OCI-LY1 (cell line): ENCODE results near the gene PRSS57.

Experiments used
- H2AFZ ChIP-seq: fragments of 200-600 bp; sonication (generic), shearing (Covaris generic); 2 replicates; pipeline ENCODE4 v1.6.0; 2014; ENCODE audit warnings: antibody characterized with exemption, mild to moderate bottlenecking, low read length
- H3F3A ChIP-seq: fragments of 200-600 bp; sonication (generic), shearing (Covaris generic); 2 replicates; pipeline ENCODE4 v1.6.0; 2014; ENCODE audit warnings: mild to moderate bottlenecking, antibody characterized with exemption, low read length, moderate library complexity; ENCODE audit not compliant: insufficient read depth
- H3K27ac ChIP-seq: fragments of 200-600 bp; sonication (generic); 2 replicates; pipeline ENCODE4 v1.5.1; 2014; ENCODE audit warnings: low read length, mixed run types, mild to moderate bottlenecking, low read depth; ENCODE audit not compliant: poor library complexity, severe bottlenecking
- H3K27me3 ChIP-seq: fragments of 200-600 bp; sonication (generic); 2 replicates; pipeline ENCODE4 v1.6.0; 2014; ENCODE audit warnings: antibody characterized with exemption, mild to moderate bottlenecking, low read length, moderate library complexity; ENCODE audit not compliant: insufficient read depth
- H3K36me3 ChIP-seq: fragments of 200-600 bp; sonication (generic); 2 replicates; pipeline ENCODE4 v1.6.1; 2014; ENCODE audit warnings: mild to moderate bottlenecking, antibody characterized with exemption, low read length, moderate library complexity, mixed read lengths; ENCODE audit not compliant: insufficient read depth
- H3K4me1 ChIP-seq: fragments of 200-600 bp; sonication (generic); 2 replicates; pipeline ENCODE4 v1.5.1; 2014; ENCODE audit warnings: mild to moderate bottlenecking, low read length, moderate library complexity; ENCODE audit not compliant: insufficient read depth, severe bottlenecking
- H3K4me2 ChIP-seq: fragments of 200-600 bp; sonication (generic), shearing (Covaris generic); 2 replicates; pipeline ENCODE4 v1.6.1; 2014; ENCODE audit warnings: low read length
- H3K4me3 ChIP-seq: fragments of 200-600 bp; sonication (generic); 2 replicates; pipeline ENCODE4 v1.5.1; 2014; ENCODE audit warnings: low read length, low read depth, mild to moderate bottlenecking, mixed read lengths; ENCODE audit not compliant: poor library complexity, severe bottlenecking
- H3K79me2 ChIP-seq: fragments of 200-600 bp; shearing (Covaris generic); 2 replicates; pipeline ENCODE4 v1.6.1; 2016; ENCODE audit warnings: mixed run types, low read length, mixed read lengths; ENCODE audit not compliant: insufficient read depth
- H3K9ac ChIP-seq: fragments of 200-600 bp; sonication (generic), shearing (Covaris generic); 2 replicates; pipeline ENCODE4 v1.6.1; 2014; ENCODE audit warnings: mild to moderate bottlenecking, low read length, mixed read lengths
- H3K9me2 ChIP-seq: fragments of 200-600 bp; sonication (generic), shearing (Covaris generic); 2 replicates; pipeline ENCODE4 v1.6.1; 2014; ENCODE audit warnings: low read depth, mild to moderate bottlenecking, low read length, mixed read lengths
- H3K9me3 ChIP-seq: fragments of 200-600 bp; shearing (Covaris generic); 2 replicates; pipeline ENCODE4 v1.6.1; 2014; ENCODE audit warnings: low read length, mixed read lengths
- H4K20me1 ChIP-seq: fragments of 200-600 bp; sonication (generic), shearing (Covaris generic); 2 replicates; pipeline ENCODE4 v1.6.0; 2016; ENCODE audit warnings: mild to moderate bottlenecking, low read length; ENCODE audit not compliant: insufficient read depth
- CTCF ChIP-seq: fragments of 200-600 bp; sonication (generic), shearing (Covaris generic); IDR thresholded peaks from 2 replicates; pipeline ENCODE4 v1.5.1; 2017; ENCODE audit warnings: mild to moderate bottlenecking, antibody characterized with exemption, low read length, moderate library complexity, mixed read lengths
- EZH2 ChIP-seq: fragments of 200-600 bp; sonication (generic), shearing (Covaris generic); IDR thresholded peaks from 2 replicates; pipeline ENCODE4 v1.8.0; 2017; ENCODE audit warnings: borderline replicate concordance, mixed run types, mild to moderate bottlenecking, antibody characterized with exemption, low read length, moderate library complexity, mixed read lengths

Gene PRSS57

GRCh38 chr19:726993-727956, 32.0 kb upstream of the PRSS57 start:
- H2AFZ ChIP-seq = no peak overlapping the region
- TF ChIP-seq CTCF = no peak
- TF ChIP-seq EZH2 = no peak

GRCh38 chr19:725461-726089, 30.3 kb upstream of the PRSS57 start:
- Histone ChIP-seq H3K27me3 (peaks cover 5% of the 10 kb centered on the region; the same call in 1 of the 2 replicates), H3K27ac (no peak overlapping the region), H3K4me2 (no peak overlapping the region), H3K9me3 (no peaks in the 10 kb centered on the region), H3K9me2 (no peaks in the 10 kb centered on the region), H4K20me1 (no peaks in the 10 kb centered on the region), H3K36me3 (no peaks in the 10 kb centered on the region), H3K9ac (no peak overlapping the region), H3K4me3 (no peak overlapping the region), H3K4me1 (no peaks in the 10 kb centered on the region), H2AFZ (no peak overlapping the region), H3K79me2 (no peaks in the 10 kb centered on the region), H3F3A (no peaks in the 10 kb centered on the region)
- TF ChIP-seq EZH2 (no peak), CTCF (no peak)

More at GRCh38 chr19:726993-727956, 32.0 kb upstream of the PRSS57 start:
- Histone ChIP-seq H3K4me2 (no peak overlapping the region), H3K36me3 (no peaks in the 10 kb centered on the region), H3K9ac (no peak overlapping the region), H3F3A (no peaks in the 10 kb centered on the region), H3K9me2 (no peaks in the 10 kb centered on the region), H4K20me1 (no peaks in the 10 kb centered on the region), H3K27ac (no peak overlapping the region), H3K79me2 (no peaks in the 10 kb centered on the region), H3K4me1 (no peaks in the 10 kb centered on the region), H3K9me3 (no peaks in the 10 kb centered on the region), H3K27me3 (peaks cover 10% of the 10 kb centered on the region; the same call in 1 of the 2 replicates), H3K4me3 (no peak overlapping the region)

- Histone ChIP-seq H3K79me2 (no peaks in the 10 kb centered on the region), H3K36me3 (no peaks in the 10 kb centered on the region), H3K4me2 (no peak overlapping the region), H3K27ac (no peak overlapping the region), H3K9me2 (no peaks in the 10 kb centered on the region), H3K9ac (no peak overlapping the region), H3K4me1 (no peaks in the 10 kb centered on the region), H2AFZ (no peak overlapping the region), H3K27me3 (no peaks in the 10 kb centered on the region), H3F3A (no peaks in the 10 kb centered on the region), H3K4me3 (no peak overlapping the region), H4K20me1 (no peaks in the 10 kb centered on the region), H3K9me3 (no peaks in the 10 kb centered on the region)
- no peak for TF ChIP-seq EZH2
- no peak for TF ChIP-seq CTCF
Measured at GRCh38 chr19:723714-724113, 28.5 kb upstream of the PRSS57 start.
